Choroid plexus epithelial cell (primary cell): ENCODE measurements around the gene ZNF146.
A peak's percentile ranks its signal among the peaks of the same experiment; 100 is the strongest.

ENCODE experiments used
- DNase-seq: peaks from one replicate; pipeline ENCODE4 v3.0.0-alpha.2; 2010; ENCODE audit warnings: low read depth
- H3K4me3 ChIP-seq: 2 replicates; pipeline ENCODE4 v1.5.1; 2011; ENCODE audit warnings: low read depth, mild to moderate bottlenecking, control low read depth, low read length, moderate library complexity
- CTCF ChIP-seq: conservative IDR thresholded peaks from 2 replicates; pipeline ENCODE4 v1.5.1; 2011; ENCODE audit warnings: low read depth, mild to moderate bottlenecking, control low read depth, inconsistent platforms, low read length, moderate library complexity

Gene ZNF146

GRCh38 chr19:36236946-36237310 is 22.0 kb downstream of the ZNF146 start:
- no peak for TF ChIP-seq CTCF
- no peak overlapping the region for H3K4me3 ChIP-seq
- no peak for DNase-seq

GRCh38 chr19:36244066-36244465 is 29.2 kb downstream of the ZNF146 start:
- no peak for DNase-seq
- no peak for TF ChIP-seq CTCF
- no peak overlapping the region for H3K4me3 ChIP-seq

- TF ChIP-seq CTCF = no peak
- no peak for DNase-seq
- peak overlapping the region; percentile 39 for H3K4me3 ChIP-seq
Observed at GRCh38 chr19:36245210-36246005, 30.5 kb downstream of the ZNF146 start.

GRCh38 chr19:36246006-36246481 is 31.1 kb downstream of the ZNF146 start:
- no peak for DNase-seq
- no peak for TF ChIP-seq CTCF
- no peak overlapping the region for H3K4me3 ChIP-seq

GRCh38 chr19:36252047-36252446 is 37.1 kb downstream of the ZNF146 start:
- H3K4me3 ChIP-seq = no peak overlapping the region
- no peak for TF ChIP-seq CTCF
- no peak for DNase-seq

GRCh38 chr19:36254848-36255247 is 39.9 kb downstream of the ZNF146 start:
- no peak for DNase-seq
- no peak for TF ChIP-seq CTCF
- no peak overlapping the region for H3K4me3 ChIP-seq

- no peak for TF ChIP-seq CTCF
- no peak overlapping the region for H3K4me3 ChIP-seq
- no peak for DNase-seq
Observed at GRCh38 chr19:36255316-36255715, 40.4 kb downstream of the ZNF146 start.
